Measurements from ENCODE around the gene FBXW11. TPM values are rescaled to one million over a fixed set of nuclear protein-coding genes. Genes with fewer than 3 reads are reported as not detected.

FBXW11 gene
- total RNA-seq, 1 experiment from 2014 or later, result 54.8 TPM

DNA sequence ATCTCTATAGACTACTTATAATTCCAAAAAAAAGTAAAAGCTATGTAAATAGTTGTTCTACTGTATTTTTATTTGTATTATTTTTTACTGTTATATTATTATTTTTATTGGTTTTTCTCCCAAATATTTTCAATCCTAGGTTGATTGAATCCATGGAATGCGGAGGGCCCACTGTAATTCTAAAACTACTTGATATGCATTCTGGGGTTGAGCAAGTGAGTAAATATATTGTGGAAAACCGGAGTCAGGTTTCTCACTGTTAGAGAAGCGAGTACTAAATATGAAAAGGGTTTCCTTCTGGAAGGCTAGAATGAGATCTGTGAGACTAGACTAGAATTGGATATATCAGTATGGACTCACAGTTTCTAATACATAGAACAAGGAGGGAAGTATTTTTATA is 66.5 kb downstream of the FBXW11 start:
- H3F3A ChIP-seq (ENCODE audit: insufficient read depth, low read depth), result peaks cover 7% of the 10 kb centered on the region
- H3K27me3 ChIP-seq (ENCODE audit: insufficient read depth, low read depth), result no peaks in the 10 kb centered on the region
- CTCF ChIA-PET, result no interaction called here
- TF ChIP-seq, protein P1, sequence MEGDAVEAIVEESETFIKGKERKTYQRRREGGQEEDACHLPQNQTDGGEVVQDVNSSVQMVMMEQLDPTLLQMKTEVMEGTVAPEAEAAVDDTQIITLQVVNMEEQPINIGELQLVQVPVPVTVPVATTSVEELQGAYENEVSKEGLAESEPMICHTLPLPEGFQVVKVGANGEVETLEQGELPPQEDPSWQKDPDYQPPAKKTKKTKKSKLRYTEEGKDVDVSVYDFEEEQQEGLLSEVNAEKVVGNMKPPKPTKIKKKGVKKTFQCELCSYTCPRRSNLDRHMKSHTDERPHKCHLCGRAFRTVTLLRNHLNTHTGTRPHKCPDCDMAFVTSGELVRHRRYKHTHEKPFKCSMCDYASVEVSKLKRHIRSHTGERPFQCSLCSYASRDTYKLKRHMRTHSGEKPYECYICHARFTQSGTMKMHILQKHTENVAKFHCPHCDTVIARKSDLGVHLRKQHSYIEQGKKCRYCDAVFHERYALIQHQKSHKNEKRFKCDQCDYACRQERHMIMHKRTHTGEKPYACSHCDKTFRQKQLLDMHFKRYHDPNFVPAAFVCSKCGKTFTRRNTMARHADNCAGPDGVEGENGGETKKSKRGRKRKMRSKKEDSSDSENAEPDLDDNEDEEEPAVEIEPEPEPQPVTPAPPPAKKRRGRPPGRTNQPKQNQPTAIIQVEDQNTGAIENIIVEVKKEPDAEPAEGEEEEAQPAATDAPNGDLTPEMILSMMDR (conservative IDR thresholded peaks at IDR 0.05), result no peak
- TF ChIP-seq EZH2 (IDR thresholded peaks at IDR 0.05; ENCODE audit: low read depth), result no peak
- H3K27ac ChIP-seq, result peak overlapping the region; percentile 24; the same call in 1 of the 2 replicates
- peaks cover 35% of the 10 kb centered on the region; the same call in 1 of the 2 replicates for H4K20me1 ChIP-seq (ENCODE audit: insufficient read depth)
- intact Hi-C loops (cut with micrococcal nuclease; ENCODE audit: unreplicated experiment), result no loop called here
- POLR2A ChIA-PET (ENCODE audit: unreplicated experiment), result no interaction called here
- 0 out of 2 replicates have a peak, but pooled peaks cover 2% of the 10 kb centered on the region for H3K9me3 ChIP-seq (ENCODE audit: insufficient read depth, low read depth)
- H3K9me2 ChIP-seq (ENCODE audit: insufficient read depth), result no peaks in the 10 kb centered on the region
- BruUV-seq (replicated peaks), result no TSS peak
- no peak overlapping the region for H3K4me2 ChIP-seq
- peaks cover 3% of the 10 kb centered on the region for H3K4me1 ChIP-seq (replicated peaks; ENCODE audit: insufficient read depth)
- no peak overlapping the region for H2AFZ ChIP-seq
- DNase-seq, result no peak
- no peaks in the 10 kb centered on the region for H3K36me3 ChIP-seq (ENCODE audit: low read depth)
- no peak overlapping the region for H3K4me3 ChIP-seq
- H3K79me2 ChIP-seq (ENCODE audit: low read depth), result peaks cover 75% of the 10 kb centered on the region

GRCh38 chr5:171938358-171938757 is 68.1 kb downstream of the FBXW11 start:
- DNase-seq, result no peak
- Histone ChIP-seq H3K36me3 (ENCODE audit: low read depth) (no peaks in the 10 kb centered on the region; the same call in 1 of the 2 replicates), H3K27ac (no peak overlapping the region), H3K4me2 (no peak overlapping the region), H3K79me2 (ENCODE audit: low read depth) (peaks cover 73% of the 10 kb centered on the region), H4K20me1 (ENCODE audit: insufficient read depth) (peaks cover 27% of the 10 kb centered on the region), H3K4me1 (replicated peaks; ENCODE audit: insufficient read depth) (no peaks in the 10 kb centered on the region), H3K4me3 (no peak overlapping the region), H3K9me3 (ENCODE audit: insufficient read depth, low read depth) (0 out of 2 replicates have a peak, but pooled peaks cover 3% of the 10 kb centered on the region), H3F3A (ENCODE audit: insufficient read depth, low read depth) (peaks cover 3% of the 10 kb centered on the region; the same call in 1 of the 2 replicates), H3K27me3 (ENCODE audit: insufficient read depth, low read depth) (no peaks in the 10 kb centered on the region), H3K9me2 (ENCODE audit: insufficient read depth) (no peaks in the 10 kb centered on the region), H2AFZ (no peak overlapping the region)
- TF ChIP-seq, protein P1 (conservative IDR thresholded peaks at IDR 0.05), result no peak
- no peak for TF ChIP-seq EZH2 (IDR thresholded peaks at IDR 0.05; ENCODE audit: low read depth)
- ChIA-PET CTCF (no interaction called here), POLR2A (ENCODE audit: unreplicated experiment) (interaction anchor here (0.7 kb wide), 1 partner anchor 69 kb away, joined by 6 read pairs; no protein-coding TSS in a partner anchor)
- BruUV-seq (replicated peaks), result no TSS peak
- intact Hi-C loops (cut with micrococcal nuclease; ENCODE audit: unreplicated experiment), result no loop called here

GRCh38 chr5:171937351-171937750 is 69.1 kb downstream of the FBXW11 start:
- Histone ChIP-seq H3K9me2 (ENCODE audit: insufficient read depth) (no peaks in the 10 kb centered on the region), H3K4me3 (no peak overlapping the region), H3F3A (ENCODE audit: insufficient read depth, low read depth) (peaks cover 3% of the 10 kb centered on the region; the same call in 1 of the 2 replicates), H3K4me1 (replicated peaks; ENCODE audit: insufficient read depth) (no peaks in the 10 kb centered on the region), H2AFZ (no peak overlapping the region), H3K4me2 (no peak overlapping the region), H4K20me1 (ENCODE audit: insufficient read depth) (peaks cover 27% of the 10 kb centered on the region), H3K79me2 (ENCODE audit: low read depth) (peaks cover 75% of the 10 kb centered on the region), H3K36me3 (ENCODE audit: low read depth) (no peaks in the 10 kb centered on the region; the same call in 1 of the 2 replicates), H3K9me3 (ENCODE audit: insufficient read depth, low read depth) (0 out of 2 replicates have a peak, but pooled peaks cover 3% of the 10 kb centered on the region), H3K27ac (no peak overlapping the region), H3K27me3 (ENCODE audit: insufficient read depth, low read depth) (no peaks in the 10 kb centered on the region)
- ChIA-PET CTCF (no interaction called here), POLR2A (ENCODE audit: unreplicated experiment) (interaction anchor here (0.6 to 0.7 kb wide), 3 partner anchors 70 to 638 kb away, joined by 4 to 8 read pairs (median 6); no protein-coding TSS in a partner anchor)
- TF ChIP-seq, protein P1 (conservative IDR thresholded peaks at IDR 0.05), result no peak
- TF ChIP-seq EZH2 (IDR thresholded peaks at IDR 0.05; ENCODE audit: low read depth), result no peak
- no peak for DNase-seq
- BruUV-seq (replicated peaks), result no TSS peak
- intact Hi-C loops (cut with micrococcal nuclease; ENCODE audit: unreplicated experiment), result no loop called here
